K562 (cell line): ENCODE results near the gene CHI3L1. TPM values are rescaled to one million over a fixed set of nuclear protein-coding genes. Genes with fewer than 3 reads are reported as not detected.

Source experiments
- ATAC-seq: fragments of 200-7000 bp; cut with Tn5 transposase; 3 replicates; pipeline ENCODE4 v1.9.1; 2020; ENCODE audit warnings: moderate library complexity
- BruUV-seq: library from RNA; stranded (reverse); fragments of 400-500 nt; replicated peaks from 2 replicates; lab custom pipeline; 2021; lab: Mats Ljungman, UMichigan
- CTCF ChIA-PET: fragments of 300-600 bp; formaldehyde crosslinking; extraction: SDS; loops from one replicate; lab custom pipeline; 2021; ENCODE audit warnings: low intra/inter-chr PET ratio; lab: Yijun Ruan, JAX
- POLR2A ChIA-PET: fragments of 300-600, 350-650 bp; sonication (Branson Sonifier 250); formaldehyde crosslinking; extraction: SDS; loops from one replicate; lab custom pipeline; 2021; ENCODE audit warnings: antibody characterized with exemption, inconsistent platforms; lab: Yijun Ruan, JAX
- DNase-seq, 4 experiments: peaks; one replicate each; pipeline versions ENCODE4 v3.0.0 to v3.0.0-alpha.2; 2011 to 2018; ENCODE audit warnings: low spot score in 3 of 4, mixed read lengths in 3 of 4; ENCODE audit errors: extremely low read depth in 1 of 4
- FAIRE-seq: peaks from 2 replicates; lab custom pipeline; 2011; peaks lifted over from hg19 to GRCh38; lab: Jason Lieb, UNC
- H2AFZ ChIP-seq: 2 replicates; pipeline ENCODE4 v1.6.0; 2011; ENCODE audit warnings: low read depth, low read length, control low read depth, inconsistent platforms
- H3K27ac ChIP-seq: fragments of 200-600 bp; 3 replicates; pipeline ENCODE4 v1.8.0; 2011; ENCODE audit warnings: low read depth, mild to moderate bottlenecking, control low read depth, inconsistent platforms, low read length, moderate library complexity, mixed read lengths; ENCODE audit errors: extremely low read depth
- H3K27me3 ChIP-seq, 2 experiments: fragments of 300-600 bp in 1 of 2; 2 replicates in 1 of 2; 3 replicates in 1 of 2; pipeline versions ENCODE4 v1.6.0 to v1.8.0; 2011; ENCODE audit warnings: inconsistent platforms in 2 of 2, low read length in 2 of 2, mild to moderate bottlenecking in 1 of 2, mixed read lengths in 1 of 2, moderate library complexity in 1 of 2; ENCODE audit not compliant: control insufficient read depth in 2 of 2, insufficient read depth in 2 of 2
- H3K36me3 ChIP-seq: fragments of 300-600 bp; 3 replicates; pipeline ENCODE4 v1.8.0; 2011; ENCODE audit warnings: mild to moderate bottlenecking, low read length, inconsistent platforms; ENCODE audit not compliant: control insufficient read depth, insufficient read depth
- H3K4me1 ChIP-seq, 2 experiments: fragments of 200-600 bp in 1 of 2; replicated peaks in 1 of 2; 2 replicates in 1 of 2; 3 replicates in 1 of 2; pipeline versions ENCODE4 v1.5.1 to v1.8.0; 2011; ENCODE audit warnings: inconsistent platforms in 2 of 2, low read length in 2 of 2, mild to moderate bottlenecking in 1 of 2, mixed read lengths in 1 of 2, moderate library complexity in 1 of 2; ENCODE audit not compliant: control insufficient read depth in 2 of 2, insufficient read depth in 2 of 2
- H3K4me2 ChIP-seq: 2 replicates; pipeline ENCODE4 v1.6.1; 2011; ENCODE audit warnings: low read length, control low read depth, inconsistent platforms, mixed read lengths; ENCODE audit not compliant: insufficient read depth
- H3K4me3 ChIP-seq: fragments of 200-600 bp; sonication (generic), shearing (Covaris generic); 2 replicates; pipeline ENCODE4 v1.5.1; 2016; ENCODE audit warnings: control low read depth, inconsistent platforms
- H3K79me2 ChIP-seq: fragments of 200-600 bp; 3 replicates; pipeline ENCODE4 v1.8.0; 2011; ENCODE audit warnings: low read length, inconsistent platforms; ENCODE audit not compliant: control insufficient read depth, insufficient read depth
- H3K9ac ChIP-seq, 2 experiments: 2 replicates each; pipeline versions ENCODE4 v1.6.0 to v1.6.1; 2011; ENCODE audit warnings: low read depth in 2 of 2, low read length in 2 of 2, control low read depth in 1 of 2, inconsistent platforms in 1 of 2, mild to moderate bottlenecking in 1 of 2, mixed read lengths in 1 of 2; ENCODE audit not compliant: insufficient read depth in 1 of 2
- H3K9me1 ChIP-seq: one replicate; pipeline ENCODE4 v1.6.0; 2011; ENCODE audit warnings: inconsistent platforms, mild to moderate bottlenecking, low read length, moderate library complexity; ENCODE audit not compliant: control insufficient read depth, insufficient read depth
- H3K9me3 ChIP-seq: replicated peaks from 2 replicates; pipeline ENCODE4 v1.5.1; 2011; ENCODE audit warnings: low read depth, low read length, inconsistent platforms; ENCODE audit not compliant: control insufficient read depth, insufficient read depth
- H4K20me1 ChIP-seq: replicated peaks from 2 replicates; pipeline ENCODE4 v1.6.1; 2011; ENCODE audit warnings: low read length, inconsistent platforms, mixed read lengths; ENCODE audit not compliant: control insufficient read depth, insufficient read depth
- CREM ChIP-seq: IDR thresholded peaks from 2 replicates; pipeline ENCODE4 v1.6.1; 2014; ENCODE audit warnings: antibody characterized with exemption, low read depth
- FOXP1 ChIP-seq: sonication (generic); formaldehyde crosslinking; IDR thresholded peaks from 2 replicates; pipeline ENCODE4 v1.8.0; 2022; ENCODE audit warnings: mild to moderate bottlenecking, missing genetic modification reagents
- MEF2D ChIP-seq: conservative IDR thresholded peaks from 2 replicates; pipeline ENCODE4 v1.6.1; 2016; ENCODE audit warnings: low read depth, missing genetic modification characterization, missing compliant biosample characterization
- SREBF2 ChIP-seq: sonication (generic); formaldehyde crosslinking; IDR thresholded peaks from 2 replicates; pipeline ENCODE4 v1.4.0; 2020; ENCODE audit warnings: mild to moderate bottlenecking, missing genetic modification reagents
- ZNF12 ChIP-seq: sonication (generic); formaldehyde crosslinking; IDR thresholded peaks from 2 replicates; pipeline ENCODE4 v1.4.0; 2020; ENCODE audit warnings: mild to moderate bottlenecking, missing genetic modification reagents
- ZNF347 ChIP-seq: fragments of 450-650 bp; formaldehyde crosslinking; IDR thresholded peaks from 2 replicates; pipeline ENCODE4 v1.4.0; 2020; ENCODE audit warnings: low read depth, mild to moderate bottlenecking, moderate library complexity
- WGBS: fragments of 100-300 bp; shearing (Covaris generic); methylation state at CpG from one replicate; pipeline ENCODE4 v1.1.6; 2016; ENCODE audit warnings: low coverage, mixed read lengths; ENCODE audit not compliant: insufficient coverage; ENCODE audit errors: missing lambda C conversion rate; 5-methylcytosine and 5-hydroxymethylcytosine counted together
- in situ Hi-C: fragments of 300-500 bp; cut with MboI; formaldehyde crosslinking; loops from 4 replicates; pipeline ENCODE4 v1.15.0; 2018; ENCODE audit warnings: inconsistent platforms, mixed read lengths
- intact Hi-C: fragments of 100-400 bp; cut with micrococcal nuclease; formaldehyde crosslinking; loops from 2 replicates; pipeline ENCODE4 v1.14.2; 2022
- polyA plus RNA-seq, 8 experiments: library from polyadenylated mRNA; depleted of rRNA in 4 of 8; stranded (reverse) in 5 of 8; unstranded in 3 of 8; fragments of >200 nt; fragmentation: Nextera tagmentation in 2 of 8; fragmentation: Illumina TruSeq in 1 of 8; extraction: Ambion mirVana in 2 of 8; extraction: Trizol in 1 of 8; gene quantifications; 2 replicates each; pipeline versions ENCODE4 v1.2.1 to v1.2.3, GENCODE V29; 2011 to 2014; ENCODE audit warnings: inconsistent platforms in 1 of 8, missing spikeins in 1 of 8
- total RNA-seq, 7 experiments: library from RNA; depleted of rRNA in 6 of 7; stranded (reverse); fragments of >200 nt in 6 of 7; fragmentation: Illumina TruSeq in 2 of 7; extraction: Trizol in 2 of 7; gene quantifications; 2 replicates each; pipeline versions ENCODE4 v1.2.1 to v1.2.3, GENCODE V29; 2011 to 2021; ENCODE audit warnings: low replicate concordance in 1 of 7

Gene CHI3L1
- total and polyA plus RNA-seq, 9 of the 15 experiments (the other 6 are each of a cell fraction or from before 2014, with no cell fraction given), result not detected

DNA sequence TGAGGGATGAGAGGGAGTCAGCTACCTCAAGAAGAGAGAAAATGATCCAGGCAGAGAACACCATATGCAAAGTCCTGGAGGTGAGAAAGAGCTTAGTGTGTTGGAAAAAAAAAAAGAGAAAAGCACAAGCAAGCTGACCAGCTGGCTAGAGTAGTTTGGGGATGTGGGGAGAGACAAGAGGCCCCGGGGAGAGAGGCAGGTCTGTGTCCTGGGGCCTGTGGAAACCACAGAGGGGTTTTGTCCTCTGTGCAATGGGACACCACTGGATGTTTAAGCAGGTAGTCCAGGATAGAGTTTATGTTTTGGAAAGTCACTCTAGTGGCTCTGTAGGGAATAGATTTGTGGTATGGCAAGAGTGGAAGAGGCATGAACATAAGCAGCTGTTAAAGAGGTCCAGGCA is 14.4 kb upstream of the CHI3L1 start:
- FAIRE-seq (no peak), DNase-seq (no peak), ATAC-seq (no peak)
- Histone ChIP-seq H3K79me2 (no peaks in the 10 kb centered on the region), H3K9me3 (no peaks in the 10 kb centered on the region), H2AFZ (no peak overlapping the region), H3K9ac (no peak overlapping the region), H3K9me1 (no peaks in the 10 kb centered on the region), H3K27me3 (peaks cover 34 to 55% of the 10 kb centered on the region in 2 experiments), H3K36me3 (no peaks in the 10 kb centered on the region), H3K4me1 (no peaks in the 10 kb centered on the region), H3K4me2 (no peak overlapping the region), H3K4me3 (no peak overlapping the region), H3K27ac (no peak overlapping the region), H4K20me1 (no peaks in the 10 kb centered on the region; the same call in 1 of the 2 replicates)
- no peak for TF ChIP-seq CREM
- TF ChIP-seq FOXP1 (CRISPR knock-in tag), result no peak
- TF ChIP-seq ZNF347 (CRISPR knock-in tag), result no peak
- no peak for TF ChIP-seq MEF2D
- no peak for TF ChIP-seq SREBF2 (CRISPR knock-in tag)
- no peak for TF ChIP-seq ZNF12 (CRISPR knock-in tag)
- WGBS, result 14% methylated on average over 1 of the region's 1 CpG
- in situ Hi-C loops, result no loop called here
- CTCF ChIA-PET, result no interaction called here
- intact Hi-C loops, result no loop called here
- POLR2A ChIA-PET, result interaction anchor here (0.7 kb wide), 1 partner anchor 77 kb away, joined by 3 read pairs; no protein-coding TSS in a partner anchor
- no TSS peak for BruUV-seq
